GM21526 (cell line): ENCODE measurements around the gene CXXC5.

Experiments used
- ATAC-seq: cut with Tn5 transposase; IDR thresholded peaks from one replicate; pipeline ENCODE4 v1.9.1; 2021; ENCODE audit warnings: moderate library complexity; ENCODE audit not compliant: unreplicated experiment, low FRiP score

CXXC5 gene

GRCh38 chr5:139678751-139679750, 30.9 kb downstream of the CXXC5 start:
- ATAC-seq, result no peak

DNA sequence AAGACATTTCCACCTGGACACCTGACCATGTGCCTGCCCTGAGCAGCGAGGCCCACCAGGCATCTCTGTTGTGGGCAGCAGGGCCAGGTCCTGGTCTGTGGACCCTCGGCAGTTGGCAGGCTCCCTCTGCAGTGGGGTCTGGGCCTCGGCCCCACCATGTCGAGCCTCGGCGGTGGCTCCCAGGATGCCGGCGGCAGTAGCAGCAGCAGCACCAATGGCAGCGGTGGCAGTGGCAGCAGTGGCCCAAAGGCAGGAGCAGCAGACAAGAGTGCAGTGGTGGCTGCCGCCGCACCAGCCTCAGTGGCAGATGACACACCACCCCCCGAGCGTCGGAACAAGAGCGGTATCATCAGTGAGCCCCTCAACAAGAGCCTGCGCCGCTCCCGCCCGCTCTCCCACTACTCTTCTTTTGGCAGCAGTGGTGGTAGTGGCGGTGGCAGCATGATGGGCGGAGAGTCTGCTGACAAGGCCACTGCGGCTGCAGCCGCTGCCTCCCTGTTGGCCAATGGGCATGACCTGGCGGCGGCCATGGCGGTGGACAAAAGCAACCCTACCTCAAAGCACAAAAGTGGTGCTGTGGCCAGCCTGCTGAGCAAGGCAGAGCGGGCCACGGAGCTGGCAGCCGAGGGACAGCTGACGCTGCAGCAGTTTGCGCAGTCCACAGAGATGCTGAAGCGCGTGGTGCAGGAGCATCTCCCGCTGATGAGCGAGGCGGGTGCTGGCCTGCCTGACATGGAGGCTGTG, 32.4 kb downstream of the CXXC5 start:
- ATAC-seq, result no peak

DNA sequence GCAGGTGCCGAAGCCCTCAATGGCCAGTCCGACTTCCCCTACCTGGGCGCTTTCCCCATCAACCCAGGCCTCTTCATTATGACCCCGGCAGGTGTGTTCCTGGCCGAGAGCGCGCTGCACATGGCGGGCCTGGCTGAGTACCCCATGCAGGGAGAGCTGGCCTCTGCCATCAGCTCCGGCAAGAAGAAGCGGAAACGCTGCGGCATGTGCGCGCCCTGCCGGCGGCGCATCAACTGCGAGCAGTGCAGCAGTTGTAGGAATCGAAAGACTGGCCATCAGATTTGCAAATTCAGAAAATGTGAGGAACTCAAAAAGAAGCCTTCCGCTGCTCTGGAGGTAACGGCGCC, 32.9 kb downstream of the CXXC5 start:
- no peak for ATAC-seq

GRCh38 chr5:139681466-139681865, 33.3 kb downstream of the CXXC5 start:
- ATAC-seq, result no peak

GRCh38 chr5:139682016-139682975, 34.1 kb downstream of the CXXC5 start:
- ATAC-seq, result no peak

GRCh38 chr5:139683295-139684271, 35.4 kb downstream of the CXXC5 start:
- no peak for ATAC-seq

DNA sequence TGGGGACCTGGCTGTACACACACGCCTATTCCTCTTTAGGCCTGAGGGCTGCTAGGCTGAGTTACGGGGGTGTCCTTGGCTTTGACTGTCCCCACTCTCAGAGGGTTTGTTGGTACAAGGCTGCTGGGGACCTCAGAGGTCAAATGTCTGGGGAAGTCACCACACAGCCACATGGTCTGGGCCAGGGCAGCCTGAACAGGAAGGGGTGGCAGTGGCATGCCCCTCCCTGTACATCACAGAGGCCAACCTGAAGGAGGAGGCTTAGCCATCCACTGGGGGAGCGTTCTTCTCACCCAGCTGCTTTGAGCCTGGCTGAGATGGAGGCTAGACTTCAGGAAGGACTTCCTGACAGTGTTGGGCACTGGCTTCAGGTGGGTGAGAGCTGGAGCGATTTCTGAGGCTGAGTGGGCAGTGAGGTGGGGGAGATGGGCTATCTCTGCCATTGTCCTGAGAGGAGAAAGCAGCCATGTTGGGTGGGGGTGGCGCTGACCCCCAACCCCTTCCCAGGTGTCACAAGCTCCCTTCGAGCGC, 36.3 kb downstream of the CXXC5 start:
- ATAC-seq, result no peak

- ATAC-seq, result no peak
These were observed 37.0 kb downstream of the CXXC5 start for GRCh38 chr5:139684881-139685749.

GRCh38 chr5:139685886-139686285, 37.7 kb downstream of the CXXC5 start:
- ATAC-seq, result no peak

DNA sequence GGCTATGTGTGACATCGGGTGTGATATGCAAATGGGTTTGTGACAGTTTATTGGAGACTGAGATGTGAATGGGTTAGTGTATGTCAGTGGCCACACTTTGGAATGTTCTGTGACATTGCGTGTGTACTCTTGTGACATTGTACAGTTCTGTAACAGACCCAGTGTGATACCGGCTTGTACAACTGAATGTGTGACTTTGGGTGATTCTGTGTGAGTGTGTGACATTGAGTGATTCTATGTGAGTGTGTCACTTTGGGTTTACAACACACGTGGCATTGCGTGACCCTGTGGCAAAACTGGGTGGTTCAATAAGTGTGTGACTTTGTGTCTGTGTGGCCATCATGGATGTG, 38.2 kb downstream of the CXXC5 start:
- no peak for ATAC-seq

GRCh38 chr5:139686706-139687441, 38.7 kb downstream of the CXXC5 start:
- ATAC-seq, result no peak

- no peak for ATAC-seq
These were observed 39.5 kb downstream of the CXXC5 start for GRCh38 chr5:139687656-139688055.

- ATAC-seq, result no peak
These were observed 40.0 kb downstream of the CXXC5 start for GRCh38 chr5:139688088-139688702.

- no peak for ATAC-seq
These were observed 40.7 kb downstream of the CXXC5 start for GRCh38 chr5:139688751-139689372.

DNA sequence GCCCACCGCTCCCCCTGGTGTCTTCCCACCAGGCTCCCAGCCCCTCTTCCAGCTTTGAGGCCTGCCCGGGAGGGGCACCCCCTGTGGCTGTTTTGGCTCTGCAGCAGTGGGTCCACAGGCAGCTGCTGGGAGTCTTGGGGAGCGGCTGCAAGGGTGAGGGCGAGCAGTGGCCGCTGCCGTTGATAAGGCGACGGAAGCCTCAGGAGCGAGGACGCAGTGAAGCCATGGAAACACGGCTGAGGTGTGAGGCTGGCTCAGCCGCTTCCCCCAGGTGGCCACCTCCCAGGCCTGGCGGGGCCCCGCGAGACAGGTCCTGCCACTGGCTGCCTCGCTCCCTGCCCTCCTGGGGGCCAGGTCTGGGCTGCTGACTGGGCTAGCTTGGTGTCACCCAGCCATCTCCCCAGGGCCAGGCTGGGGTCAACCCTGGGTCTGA, 41.5 kb downstream of the CXXC5 start:
- no peak for ATAC-seq

- no peak for ATAC-seq
These were observed 42.1 kb downstream of the CXXC5 start for GRCh38 chr5:139690064-139690802.
